HEK293 (cell line): ENCODE measurements around the gene BPI.

Experiments
- CTCF ChIA-PET: fragments of 350-600 bp; formaldehyde crosslinking; extraction: SDS; loops from one replicate; lab custom pipeline; 2021; ENCODE audit warnings: antibody characterized with exemption; lab: Yijun Ruan, JAX
- POLR2A ChIA-PET: fragments of 300-600 bp; formaldehyde crosslinking; extraction: SDS; loops from one replicate; lab custom pipeline; 2020; ENCODE audit warnings: antibody characterized with exemption, inconsistent platforms; lab: Yijun Ruan, JAX
- H3K27ac ChIP-seq: fragments of 200-500 bp; sonication (Bioruptor generic); 2 replicates; pipeline ENCODE4 v1.5.1; 2014; ENCODE audit warnings: low read depth, low read length, control low read depth, inconsistent platforms; ENCODE audit errors: extremely low read depth
- H3K36me3 ChIP-seq, 2 experiments: fragments of 200-500 bp in 1 of 2; sonication (Bioruptor generic) in 1 of 2; 1 replicate in 1 of 2; 2 replicates in 1 of 2; pipeline ENCODE4 v1.5.1; 2014 to 2017; ENCODE audit warnings: inconsistent platforms in 2 of 2, low read length in 2 of 2; ENCODE audit not compliant: control insufficient read depth in 2 of 2, insufficient read depth in 1 of 2
- H3K4me1 ChIP-seq: fragments of 200-500 bp; sonication (Bioruptor generic); 2 replicates; pipeline ENCODE4 v1.5.1; 2014; ENCODE audit warnings: mild to moderate bottlenecking, low read length, inconsistent platforms; ENCODE audit not compliant: control insufficient read depth, insufficient read depth
- H3K4me3 ChIP-seq: 2 replicates; pipeline ENCODE4 v1.5.1; 2011; ENCODE audit warnings: low read depth, mild to moderate bottlenecking, control low read depth, low read length, moderate library complexity
- H3K9me3 ChIP-seq: fragments of 200-500 bp; sonication (Bioruptor generic); 2 replicates; pipeline ENCODE4 v1.5.1; 2014; ENCODE audit warnings: low read depth, low read length, inconsistent platforms; ENCODE audit not compliant: control insufficient read depth, insufficient read depth
- FEZF1 ChIP-seq: fragments of 450-650 bp; formaldehyde crosslinking; IDR thresholded peaks from 2 replicates; pipeline ENCODE4 v1.5.1; 2016; ENCODE audit warnings: missing biosample characterization, missing genetic modification characterization
- MEIS1 ChIP-seq: sonication (generic); formaldehyde crosslinking; IDR thresholded peaks from 2 replicates; pipeline ENCODE4 v1.8.1; 2022; ENCODE audit warnings: missing genetic modification reagents, mild to moderate bottlenecking, borderline replicate concordance
- MZF1 ChIP-seq: fragments of 450-650 bp; formaldehyde crosslinking; IDR thresholded peaks from 2 replicates; pipeline ENCODE4 v1.5.1; 2017; ENCODE audit warnings: missing biosample characterization, missing genetic modification characterization, borderline replicate concordance
- REPIN1 ChIP-seq: fragments of 450-650 bp; formaldehyde crosslinking; IDR thresholded peaks from 2 replicates; pipeline ENCODE4 v1.5.1; 2017; ENCODE audit warnings: missing biosample characterization, missing genetic modification characterization, low read depth
- SALL2 ChIP-seq: fragments of 450-650 bp; formaldehyde crosslinking; IDR thresholded peaks from 2 replicates; pipeline ENCODE4 v1.5.0; 2017; ENCODE audit warnings: missing biosample characterization, mild to moderate bottlenecking, missing genetic modification characterization, borderline replicate concordance
- SCRT1 ChIP-seq: fragments of 450-650 bp; formaldehyde crosslinking; IDR thresholded peaks from 2 replicates; pipeline ENCODE4 v1.5.1; 2016; ENCODE audit warnings: missing biosample characterization, missing genetic modification characterization, borderline replicate concordance
- YY1 ChIP-seq: fragments of 450-650 bp; formaldehyde crosslinking; IDR thresholded peaks from 2 replicates; pipeline ENCODE4 v1.5.1; 2018; ENCODE audit warnings: missing biosample characterization, missing genetic modification characterization
- ZBTB7A ChIP-seq: fragments of 450-650 bp; formaldehyde crosslinking; IDR thresholded peaks from 2 replicates; pipeline ENCODE4 v1.5.1; 2016; ENCODE audit warnings: low read depth, missing biosample characterization, missing genetic modification characterization
- ZFP37 ChIP-seq: fragments of 450-650 bp; formaldehyde crosslinking; IDR thresholded peaks from 2 replicates; pipeline ENCODE4 v1.5.1; 2016; ENCODE audit warnings: missing biosample characterization, missing genetic modification characterization
- ZNF302 ChIP-seq: fragments of 450-650 bp; formaldehyde crosslinking; IDR thresholded peaks from 2 replicates; pipeline ENCODE4 v1.5.1; 2016; ENCODE audit warnings: missing biosample characterization, missing genetic modification characterization, low read depth
- ZNF394 ChIP-seq: fragments of 450-650 bp; formaldehyde crosslinking; IDR thresholded peaks from 2 replicates; pipeline ENCODE4 v1.5.1; 2016; ENCODE audit warnings: missing biosample characterization, missing genetic modification characterization, mild to moderate bottlenecking, moderate library complexity, borderline replicate concordance
- ZNF510 ChIP-seq: fragments of 450-650 bp; formaldehyde crosslinking; IDR thresholded peaks from 2 replicates; pipeline ENCODE4 v1.5.1; 2018; ENCODE audit warnings: mild to moderate bottlenecking, missing genetic modification characterization, missing biosample characterization; ENCODE audit not compliant: insufficient replicate concordance
- ZNF600 ChIP-seq: fragments of 450-650 bp; formaldehyde crosslinking; IDR thresholded peaks from 2 replicates; pipeline ENCODE4 v1.5.1; 2016; ENCODE audit warnings: missing biosample characterization, missing genetic modification characterization
- ZNF777 ChIP-seq: fragments of 450-650 bp; formaldehyde crosslinking; IDR thresholded peaks from 2 replicates; pipeline ENCODE4 v1.5.1; 2017; ENCODE audit warnings: missing biosample characterization, missing genetic modification characterization, borderline replicate concordance
- ZNF785 ChIP-seq: fragments of 450-650 bp; formaldehyde crosslinking; IDR thresholded peaks from 2 replicates; pipeline ENCODE4 v1.5.1; 2016; ENCODE audit warnings: missing biosample characterization, missing genetic modification characterization
- ZNF791 ChIP-seq: fragments of 450-650 bp; formaldehyde crosslinking; IDR thresholded peaks from 2 replicates; pipeline ENCODE4 v1.5.1; 2016; ENCODE audit warnings: missing biosample characterization, missing genetic modification characterization
- TF ChIP-seq, protein P1 (sequence below): fragments of 450-650 bp; formaldehyde crosslinking; IDR thresholded peaks from 2 replicates; pipeline ENCODE4 v1.5.1; 2016; ENCODE audit warnings: missing biosample characterization, missing genetic modification characterization
- TF ChIP-seq, protein P2 (sequence below): fragments of 450-650 bp; formaldehyde crosslinking; optimal IDR thresholded peaks from 2 replicates; pipeline ENCODE3; 2016; ENCODE audit warnings: missing biosample characterization, mild to moderate bottlenecking, missing genetic modification characterization
- TF ChIP-seq, protein P3 (sequence below): fragments of 450-650 bp; formaldehyde crosslinking; IDR thresholded peaks from 2 replicates; pipeline ENCODE4 v1.5.1; 2017; ENCODE audit warnings: missing biosample characterization, missing genetic modification characterization
- TF ChIP-seq, protein P4 (sequence below): fragments of 450-650 bp; formaldehyde crosslinking; IDR thresholded peaks from 2 replicates; pipeline ENCODE4 v1.5.1; 2016; ENCODE audit warnings: missing biosample characterization, missing genetic modification characterization

BPI gene

DNA sequence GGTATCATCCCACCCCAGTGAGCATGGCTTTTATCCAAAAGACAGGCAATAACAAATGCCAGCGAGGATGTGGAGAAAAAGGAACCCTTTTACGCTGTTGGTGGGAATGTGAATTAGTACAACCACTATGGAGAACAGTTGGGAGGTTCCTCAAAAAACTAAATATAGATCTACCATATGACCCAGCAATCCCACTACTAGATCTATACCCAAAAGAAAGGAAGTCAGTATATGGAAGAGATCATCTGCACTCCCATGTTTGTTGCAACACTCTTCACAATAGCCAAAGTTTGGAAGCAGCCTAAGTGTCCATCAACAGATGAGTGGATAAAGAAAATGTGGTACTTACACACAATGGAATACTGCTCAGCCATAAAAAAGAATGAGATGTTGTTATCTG lies 37.5 kb upstream of the BPI start (continued):
- TF ChIP-seq ZNF302 (tag by site-specific recombination), result no peak
- no peak for TF ChIP-seq ZNF600 (tag by site-specific recombination)
- no peak for TF ChIP-seq SCRT1 (tag by site-specific recombination)
- no peak for TF ChIP-seq MZF1 (tag by site-specific recombination)
- TF ChIP-seq ZNF791, result no peak

DNA sequence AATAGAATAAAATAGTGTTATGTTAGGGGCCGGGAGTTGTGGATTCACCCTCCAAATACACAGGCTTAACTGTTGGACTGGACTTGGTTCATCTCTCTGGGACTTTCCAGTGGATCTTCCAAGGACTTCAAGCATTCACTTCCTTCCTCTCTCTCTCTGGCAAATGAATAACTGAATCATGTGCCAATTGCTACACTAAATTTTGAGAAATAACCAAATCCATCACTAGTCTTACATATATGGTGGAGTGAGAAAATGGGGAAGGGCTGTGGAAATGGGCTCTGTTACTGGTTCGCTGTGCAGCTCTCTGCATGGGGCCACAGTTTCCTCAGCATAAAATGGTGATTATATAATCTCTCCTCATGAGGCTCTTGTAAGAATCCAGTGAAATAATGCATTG lies 36.7 kb upstream of the BPI start:
- ChIA-PET POLR2A (no interaction called here), CTCF (no interaction called here)
- Histone ChIP-seq H3K4me1 (no peaks in the 10 kb centered on the region), H3K27ac (no peak overlapping the region), H3K36me3 (no peaks in the 10 kb centered on the region), H3K9me3 (no peaks in the 10 kb centered on the region), H3K4me3 (no peak overlapping the region)
- TF ChIP-seq FEZF1 (tag by site-specific recombination) (no peak), ZNF302 (tag by site-specific recombination) (no peak), ZNF785 (no peak), ZNF777 (tag by site-specific recombination) (no peak), ZBTB7A (tag by site-specific recombination) (no peak), YY1 (tag by site-specific recombination) (no peak), ZFP37 (tag by site-specific recombination) (no peak), MEIS1 (no peak), ZNF394 (no peak)
- TF ChIP-seq, protein P1, sequence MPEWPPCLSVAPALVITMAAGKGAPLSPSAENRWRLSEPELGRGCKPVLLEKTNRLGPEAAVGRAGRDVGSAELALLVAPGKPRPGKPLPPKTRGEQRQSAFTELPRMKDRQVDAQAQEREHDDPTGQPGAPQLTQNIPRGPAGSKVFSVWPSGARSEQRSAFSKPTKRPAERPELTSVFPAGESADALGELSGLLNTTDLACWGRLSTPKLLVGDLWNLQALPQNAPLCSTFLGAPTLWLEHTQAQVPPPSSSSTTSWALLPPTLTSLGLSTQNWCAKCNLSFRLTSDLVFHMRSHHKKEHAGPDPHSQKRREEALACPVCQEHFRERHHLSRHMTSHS (tag by site-specific recombination), result no peak
- TF ChIP-seq, protein P2, sequence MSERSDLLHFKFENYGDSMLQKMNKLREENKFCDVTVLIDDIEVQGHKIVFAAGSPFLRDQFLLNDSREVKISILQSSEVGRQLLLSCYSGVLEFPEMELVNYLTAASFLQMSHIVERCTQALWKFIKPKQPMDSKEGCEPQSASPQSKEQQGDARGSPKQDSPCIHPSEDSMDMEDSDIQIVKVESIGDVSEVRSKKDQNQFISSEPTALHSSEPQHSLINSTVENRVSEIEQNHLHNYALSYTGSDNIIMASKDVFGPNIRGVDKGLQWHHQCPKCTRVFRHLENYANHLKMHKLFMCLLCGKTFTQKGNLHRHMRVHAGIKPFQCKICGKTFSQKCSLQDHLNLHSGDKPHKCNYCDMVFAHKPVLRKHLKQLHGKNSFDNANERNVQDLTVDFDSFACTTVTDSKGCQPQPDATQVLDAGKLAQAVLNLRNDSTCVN (tag by site-specific recombination), result no peak

DNA sequence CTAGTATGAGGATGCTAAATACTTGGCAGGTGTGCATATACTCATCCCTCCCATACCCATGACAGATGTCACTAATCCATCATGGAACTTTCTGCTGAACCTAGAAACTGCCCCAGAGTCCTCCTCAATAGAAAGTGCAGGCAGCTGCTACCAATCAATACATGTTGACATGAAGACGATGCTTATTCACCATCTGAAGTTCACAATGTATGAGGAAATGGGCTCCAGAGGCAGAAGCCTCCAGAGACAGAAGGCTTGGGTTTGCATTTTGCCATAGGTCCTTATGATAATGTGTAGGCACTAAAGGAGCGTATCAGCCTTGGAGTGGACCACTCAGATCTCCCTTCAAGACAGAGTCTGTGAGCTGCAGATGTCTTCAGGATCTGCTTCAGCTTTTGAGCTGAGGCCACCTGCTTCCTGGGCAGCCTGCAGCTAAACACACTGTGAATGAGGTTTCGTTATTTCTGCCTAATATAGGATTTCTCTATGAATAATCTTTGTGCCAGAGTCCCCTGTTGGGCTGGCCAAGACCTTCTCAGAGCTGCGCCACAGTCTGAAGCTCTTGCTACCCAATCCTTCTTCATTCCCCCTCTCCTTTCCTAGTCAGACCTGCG lies 35.9 kb upstream of the BPI start:
- Histone ChIP-seq H3K27ac (no peak overlapping the region), H3K4me1 (no peaks in the 10 kb centered on the region), H3K4me3 (no peak overlapping the region), H3K9me3 (no peaks in the 10 kb centered on the region), H3K36me3 (no peaks in the 10 kb centered on the region)
- POLR2A ChIA-PET, result no interaction called here
- TF ChIP-seq, protein P3, sequence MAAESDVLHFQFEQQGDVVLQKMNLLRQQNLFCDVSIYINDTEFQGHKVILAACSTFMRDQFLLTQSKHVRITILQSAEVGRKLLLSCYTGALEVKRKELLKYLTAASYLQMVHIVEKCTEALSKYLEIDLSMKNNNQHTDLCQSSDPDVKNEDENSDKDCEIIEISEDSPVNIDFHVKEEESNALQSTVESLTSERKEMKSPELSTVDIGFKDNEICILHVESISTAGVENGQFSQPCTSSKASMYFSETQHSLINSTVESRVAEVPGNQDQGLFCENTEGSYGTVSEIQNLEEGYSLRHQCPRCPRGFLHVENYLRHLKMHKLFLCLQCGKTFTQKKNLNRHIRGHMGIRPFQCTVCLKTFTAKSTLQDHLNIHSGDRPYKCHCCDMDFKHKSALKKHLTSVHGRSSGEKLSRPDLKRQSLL (tag by site-specific recombination), result no peak
- TF ChIP-seq, protein P4, sequence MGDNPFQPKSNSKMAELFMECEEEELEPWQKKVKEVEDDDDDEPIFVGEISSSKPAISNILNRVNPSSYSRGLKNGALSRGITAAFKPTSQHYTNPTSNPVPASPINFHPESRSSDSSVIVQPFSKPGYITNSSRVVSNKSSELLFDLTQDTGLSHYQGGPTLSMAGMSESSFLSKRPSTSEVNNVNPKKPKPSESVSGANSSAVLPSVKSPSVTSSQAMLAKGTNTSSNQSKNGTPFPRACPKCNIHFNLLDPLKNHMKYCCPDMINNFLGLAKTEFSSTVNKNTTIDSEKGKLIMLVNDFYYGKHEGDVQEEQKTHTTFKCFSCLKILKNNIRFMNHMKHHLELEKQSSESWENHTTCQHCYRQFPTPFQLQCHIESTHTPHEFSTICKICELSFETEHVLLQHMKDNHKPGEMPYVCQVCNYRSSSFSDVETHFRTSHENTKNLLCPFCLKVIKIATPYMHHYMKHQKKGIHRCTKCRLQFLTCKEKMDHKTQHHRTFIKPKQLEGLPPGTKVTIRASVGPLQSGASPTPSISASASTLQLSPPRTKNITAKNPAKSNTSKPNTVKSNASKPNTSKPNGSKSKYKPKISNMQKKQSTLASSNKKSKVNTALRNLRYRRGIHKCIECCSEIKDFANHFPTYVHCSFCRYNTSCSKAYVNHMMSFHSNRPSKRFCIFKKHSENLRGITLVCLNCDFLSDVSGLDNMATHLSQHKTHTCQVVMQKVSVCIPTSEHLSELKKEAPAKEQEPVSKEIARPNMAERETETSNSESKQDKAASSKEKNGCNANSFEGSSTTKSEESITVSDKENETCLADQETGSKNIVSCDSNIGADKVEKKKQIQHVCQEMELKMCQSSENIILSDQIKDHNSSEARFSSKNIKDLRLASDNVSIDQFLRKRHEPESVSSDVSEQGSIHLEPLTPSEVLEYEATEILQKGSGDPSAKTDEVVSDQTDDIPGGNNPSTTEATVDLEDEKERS, result no peak
- TF ChIP-seq ZNF510 (tag by site-specific recombination) (no peak), SALL2 (tag by site-specific recombination) (no peak), REPIN1 (tag by site-specific recombination) (no peak)
- CTCF ChIA-PET, result no interaction called here
